Calu3 (cell line): ENCODE measurements around the gene SPDL1. TPM values are rescaled to one million over a fixed set of nuclear protein-coding genes. Genes with fewer than 3 reads are reported as not detected.

ENCODE experiments used
- BruUV-seq: library from RNA; stranded (reverse); fragments of 400-500 nt; replicated peaks from 2 replicates; lab custom pipeline; 2021; lab: Mats Ljungman, UMichigan
- CTCF ChIA-PET: fragments of 300-600 bp; sonication (Branson Sonifier 250); formaldehyde crosslinking; loops from one replicate; lab custom pipeline; 2022; ENCODE audit warnings: antibody characterized with exemption; lab: Charles Lee
- DNase-seq: peaks from one replicate; pipeline ENCODE4 v3.0.0; 2022
- H3K27ac Mint-ChIP-seq: one replicate; pipeline ENCODE4 v1.8.0; 2022; ENCODE audit warnings: mixed read lengths; ENCODE audit not compliant: unreplicated experiment
- H3K27me3 Mint-ChIP-seq: one replicate; pipeline ENCODE4 v1.8.0; 2022; ENCODE audit warnings: mixed read lengths; ENCODE audit not compliant: unreplicated experiment
- H3K36me3 Mint-ChIP-seq: one replicate; pipeline ENCODE4 v1.8.0; 2022; ENCODE audit warnings: mild to moderate bottlenecking, moderate library complexity, mixed read lengths; ENCODE audit not compliant: insufficient read depth, unreplicated experiment
- H3K4me1 Mint-ChIP-seq: one replicate; pipeline ENCODE4 v1.8.0; 2022; ENCODE audit warnings: mild to moderate bottlenecking, low read depth, mixed read lengths; ENCODE audit not compliant: unreplicated experiment
- H3K4me3 Mint-ChIP-seq: one replicate; pipeline ENCODE4 v1.8.0; 2022; ENCODE audit warnings: mild to moderate bottlenecking, low read depth, moderate library complexity, mixed read lengths; ENCODE audit not compliant: unreplicated experiment
- H3K9me3 Mint-ChIP-seq: one replicate; pipeline ENCODE4 v1.8.0; 2022; ENCODE audit warnings: low read depth, mixed read lengths; ENCODE audit not compliant: unreplicated experiment
- CTCF ChIP-seq: fragments of 200-600 bp; IDR thresholded peaks from one replicate; pipeline ENCODE4 v1.8.0; 2022; ENCODE audit warnings: antibody characterized with exemption; ENCODE audit not compliant: unreplicated experiment
- intact Hi-C: fragments of 100-400 bp; cut with micrococcal nuclease; formaldehyde crosslinking; loops from one replicate; pipeline ENCODE4 v1.10.0; 2022; ENCODE audit not compliant: unreplicated experiment
- total RNA-seq: library from RNA; stranded (reverse); gene quantifications from 2 replicates; pipeline ENCODE4 v1.2.3, GENCODE V29; 2022

SPDL1 gene
- total RNA-seq, 1 experiment from 2014 or later: 45.8 TPM

GRCh38 chr5:169563369-169563768 lies 20.2 kb upstream of the SPDL1 start:
- no peak for TF ChIP-seq CTCF
- Mint-ChIP-seq H3K9me3 (peaks cover 13% of the 10 kb centered on the region), H3K4me1 (no peaks in the 10 kb centered on the region), H3K27me3 (peaks cover 9% of the 10 kb centered on the region), H3K27ac (no peak overlapping the region), H3K4me3 (no peak overlapping the region), H3K36me3 (no peaks in the 10 kb centered on the region)
- no peak for DNase-seq
- CTCF ChIA-PET: no interaction called here
- no TSS peak for BruUV-seq
- intact Hi-C loops: no loop called here

- CTCF ChIA-PET: no interaction called here
- intact Hi-C loops: no loop called here
- no peak for DNase-seq
- H3K27me3 Mint-ChIP-seq: peaks cover 14% of the 10 kb centered on the region
- TF ChIP-seq CTCF: no peak
- no peak overlapping the region for H3K4me3 Mint-ChIP-seq
- no peak overlapping the region for H3K27ac Mint-ChIP-seq
- H3K36me3 Mint-ChIP-seq: no peaks in the 10 kb centered on the region
- no peaks in the 10 kb centered on the region for H3K4me1 Mint-ChIP-seq
- no TSS peak for BruUV-seq
- peaks cover 6% of the 10 kb centered on the region for H3K9me3 Mint-ChIP-seq
Measured at GRCh38 chr5:169566202-169566601, 17.4 kb upstream of the SPDL1 start.

- peaks cover 14% of the 10 kb centered on the region for H3K27me3 Mint-ChIP-seq
- peaks cover 6% of the 10 kb centered on the region for H3K9me3 Mint-ChIP-seq
- no peak overlapping the region for H3K4me3 Mint-ChIP-seq
- no peak for TF ChIP-seq CTCF
- no peaks in the 10 kb centered on the region for H3K4me1 Mint-ChIP-seq
- CTCF ChIA-PET: no interaction called here
- no peak overlapping the region for H3K27ac Mint-ChIP-seq
- no peak for DNase-seq
- no TSS peak for BruUV-seq
- intact Hi-C loops: no loop called here
- no peaks in the 10 kb centered on the region for H3K36me3 Mint-ChIP-seq
Measured at GRCh38 chr5:169567079-169567478, 16.5 kb upstream of the SPDL1 start.

- no TSS peak for BruUV-seq
- no peak for DNase-seq
- Mint-ChIP-seq H3K27ac (no peak overlapping the region), H3K4me3 (no peak overlapping the region), H3K9me3 (peaks cover 6% of the 10 kb centered on the region), H3K27me3 (peaks cover 33% of the 10 kb centered on the region), H3K36me3 (no peaks in the 10 kb centered on the region), H3K4me1 (no peaks in the 10 kb centered on the region)
- intact Hi-C loops: no loop called here
- no peak for TF ChIP-seq CTCF
- CTCF ChIA-PET: no interaction called here
Measured at GRCh38 chr5:169569513-169569912, 14.1 kb upstream of the SPDL1 start.
